ENCODE measurements around the gene KANSL1. TPM values are rescaled to one million over a fixed set of nuclear protein-coding genes. Genes with fewer than 3 reads are reported as not detected.
A peak's percentile ranks its signal among the peaks of the same experiment; 100 is the strongest.

Gene KANSL1
- total and polyA plus RNA-seq, 7 donors, result 9.7 to 130 (median 70.7) TPM

DNA sequence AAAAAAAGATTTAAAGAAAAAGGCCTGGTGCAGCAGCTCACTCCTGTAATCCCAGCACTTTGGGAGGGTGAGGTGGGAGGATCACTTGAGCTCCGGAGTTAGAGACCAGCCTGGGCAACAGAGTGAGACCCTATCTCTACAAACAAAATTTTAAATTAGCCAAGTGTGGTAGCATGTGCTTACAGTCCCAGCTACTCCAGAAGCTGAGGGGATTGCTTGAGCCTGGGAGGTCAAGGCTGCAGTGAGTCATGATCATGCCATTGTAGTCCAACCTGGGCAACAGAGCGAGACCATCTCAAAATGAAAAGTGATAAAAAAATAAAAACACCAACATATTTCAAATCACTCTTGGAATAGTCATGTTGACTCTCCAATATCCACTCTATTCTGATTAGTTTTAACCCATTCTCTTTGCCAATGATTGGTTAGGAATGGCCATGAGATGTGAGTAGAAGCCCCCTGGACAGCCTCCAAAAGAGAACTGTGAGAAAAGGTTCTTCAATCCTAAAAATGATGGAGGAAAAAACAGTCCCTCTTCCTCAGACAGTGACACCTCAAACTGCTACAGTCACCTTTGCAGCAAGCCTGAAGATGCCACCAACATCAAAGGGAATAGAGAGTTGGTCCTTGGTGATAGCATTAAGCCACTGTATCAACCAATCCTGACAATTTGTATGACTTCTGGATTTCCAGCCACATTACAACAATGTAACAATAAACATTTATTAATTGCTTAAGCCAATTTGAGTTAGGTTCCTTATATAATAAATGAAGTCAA lies 2.9 kb upstream of the KANSL1 start:
- H3K27ac ChIP-seq, result no peak overlapping the region
- DNase-seq, result no peak
- intact Hi-C loops (cut with DNase I), result loop anchor here (2.0 to 10.0 kb wide), 2 partner anchors 17 to 69 kb away; no protein-coding TSS in a partner anchor

DNA sequence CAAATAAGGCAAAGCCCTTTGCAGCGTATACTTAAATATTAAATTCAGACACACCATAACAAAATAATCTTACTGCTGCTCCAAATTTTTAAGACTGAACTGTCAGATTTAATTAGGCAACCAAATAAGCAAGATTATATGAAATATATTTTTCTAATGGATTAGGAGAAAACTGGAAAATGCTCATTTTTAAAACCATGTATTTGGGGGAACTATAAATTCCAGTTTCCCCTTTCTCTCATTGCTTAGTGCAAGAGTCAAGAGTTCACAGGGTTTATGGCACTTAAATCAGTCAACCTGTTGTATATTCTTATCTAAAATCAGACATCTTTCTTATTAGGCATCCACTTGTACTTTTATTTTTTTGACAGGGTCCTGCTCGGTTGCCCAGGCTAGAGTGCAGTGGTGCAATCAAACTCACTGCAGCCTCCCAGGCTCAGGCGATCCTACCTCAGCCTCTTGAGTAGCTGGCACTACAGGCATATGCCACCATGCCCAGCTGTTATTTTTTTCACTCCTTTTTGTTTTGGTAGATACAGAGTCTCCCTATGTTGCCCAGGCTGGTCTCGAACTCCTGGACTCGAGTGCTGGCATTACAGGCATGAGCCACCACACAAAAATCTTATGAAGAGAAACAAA lies 2.1 kb upstream of the KANSL1 start:
- intact Hi-C loops (cut with DNase I), result loop anchor here (2.0 to 10.0 kb wide), 2 partner anchors 17 to 69 kb away; no protein-coding TSS in a partner anchor
- Histone ChIP-seq H3K4me3 (no peak overlapping the region), H3K4me1 (peaks cover 0 to 55% (median 37%) of the 10 kb centered on the region in 4 donors), H3K27ac (no peak overlapping the region), H3K36me3 (peaks cover 0 to 4% (median 0%) of the 10 kb centered on the region in 4 donors), H3K27me3 (no peaks in the 10 kb centered on the region), H3K9me3 (no peaks in the 10 kb centered on the region)
- no peak for TF ChIP-seq POLR2AphosphoS5 (IDR thresholded peaks at IDR 0.05)
- TF ChIP-seq, protein P1, sequence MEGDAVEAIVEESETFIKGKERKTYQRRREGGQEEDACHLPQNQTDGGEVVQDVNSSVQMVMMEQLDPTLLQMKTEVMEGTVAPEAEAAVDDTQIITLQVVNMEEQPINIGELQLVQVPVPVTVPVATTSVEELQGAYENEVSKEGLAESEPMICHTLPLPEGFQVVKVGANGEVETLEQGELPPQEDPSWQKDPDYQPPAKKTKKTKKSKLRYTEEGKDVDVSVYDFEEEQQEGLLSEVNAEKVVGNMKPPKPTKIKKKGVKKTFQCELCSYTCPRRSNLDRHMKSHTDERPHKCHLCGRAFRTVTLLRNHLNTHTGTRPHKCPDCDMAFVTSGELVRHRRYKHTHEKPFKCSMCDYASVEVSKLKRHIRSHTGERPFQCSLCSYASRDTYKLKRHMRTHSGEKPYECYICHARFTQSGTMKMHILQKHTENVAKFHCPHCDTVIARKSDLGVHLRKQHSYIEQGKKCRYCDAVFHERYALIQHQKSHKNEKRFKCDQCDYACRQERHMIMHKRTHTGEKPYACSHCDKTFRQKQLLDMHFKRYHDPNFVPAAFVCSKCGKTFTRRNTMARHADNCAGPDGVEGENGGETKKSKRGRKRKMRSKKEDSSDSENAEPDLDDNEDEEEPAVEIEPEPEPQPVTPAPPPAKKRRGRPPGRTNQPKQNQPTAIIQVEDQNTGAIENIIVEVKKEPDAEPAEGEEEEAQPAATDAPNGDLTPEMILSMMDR (IDR thresholded peaks at IDR 0.05), result no peak
- TF ChIP-seq EP300 (IDR thresholded peaks at IDR 0.05), result no peak
- TF ChIP-seq POLR2A (IDR thresholded peaks at IDR 0.05), result no peak
- DNase-seq, result no peak
- 62 to 68% methylated on average over 5 of the region's 5 CpGs for WGBS, 2 donors

More for the DNA sequence above, 2.9 kb upstream of the KANSL1 start:
- 95 to 99% methylated on average over 2 of the region's 2 CpGs for WGBS, 2 donors
- Histone ChIP-seq H3K27me3 (no peaks in the 10 kb centered on the region), H3K36me3 (peaks cover 0 to 4% (median 0%) of the 10 kb centered on the region in 4 donors), H3K4me1 (peaks cover 0 to 47% (median 32%) of the 10 kb centered on the region in 4 donors), H3K4me3 (no peak overlapping the region), H3K9me3 (no peaks in the 10 kb centered on the region)
- no peak for TF ChIP-seq EP300 (IDR thresholded peaks at IDR 0.05)
- TF ChIP-seq POLR2AphosphoS5 (IDR thresholded peaks at IDR 0.05), result no peak
- TF ChIP-seq, protein P1 (IDR thresholded peaks at IDR 0.05), result no peak
- no peak for TF ChIP-seq POLR2A (IDR thresholded peaks at IDR 0.05)

- intact Hi-C loops (cut with DNase I), result loop anchor here (2.0 to 10.0 kb wide), 3 partner anchors 18 to 77 kb away; no protein-coding TSS in a partner anchor
- Histone ChIP-seq H3K36me3 (peaks cover 0 to 4% (median 0%) of the 10 kb centered on the region in 4 donors), H3K4me1 (peaks cover 0 to 56% (median 44%) of the 10 kb centered on the region in 4 donors), H3K27ac (peak overlapping the region; percentile 100), H3K4me3 (peak overlapping the region; percentile 93 to 100 (median 98)), H3K9me3 (no peaks in the 10 kb centered on the region), H3K27me3 (no peaks in the 10 kb centered on the region)
- TF ChIP-seq EP300 (IDR thresholded peaks at IDR 0.05) (no peak), POLR2A (IDR thresholded peaks at IDR 0.05) (no peak)
- TF ChIP-seq, protein P1 (IDR thresholded peaks at IDR 0.05), result peak in 1 of 4 experiments; percentile 29
- WGBS, 2 donors, result 19 to 21% methylated on average over 9 of the region's 9 CpGs
- DNase-seq, result no peak
Measured at GRCh38 chr17:46194393-46195216, 1.4 kb upstream of the KANSL1 start.

GRCh38 chr17:46193626-46194392 lies 580 bp upstream of the KANSL1 start:
- WGBS, 2 donors, result 0 to 1% methylated on average over 60 of the region's 60 CpGs

More at GRCh38 chr17:46193626-46194392, 580 bp upstream of the KANSL1 start:
- Histone ChIP-seq H3K9me3 (no peaks in the 10 kb centered on the region), H3K27me3 (no peaks in the 10 kb centered on the region), H3K4me1 (peaks cover 0 to 56% (median 44%) of the 10 kb centered on the region in 4 donors), H3K36me3 (peaks cover 0 to 4% (median 0%) of the 10 kb centered on the region in 4 donors), H3K4me3 (peak overlapping the region; percentile 93 to 100 (median 98)), H3K27ac (peak overlapping the region; percentile 100)
- no peak for TF ChIP-seq EP300 (IDR thresholded peaks at IDR 0.05)
- TF ChIP-seq, protein P1 (IDR thresholded peaks at IDR 0.05), result peak in 1 of 4 experiments; percentile 27
- TF ChIP-seq POLR2A (IDR thresholded peaks at IDR 0.05), result peak; percentile 35 to 74
- peak; percentile 78 to 93 (median 89) for TF ChIP-seq POLR2AphosphoS5 (IDR thresholded peaks at IDR 0.05)
- DNase-seq, result peak; percentile 98
- intact Hi-C loops (cut with DNase I), result loop anchor here (1.0 to 10.0 kb wide), 4 partner anchors 19 to 150 kb away; no protein-coding TSS in a partner anchor
